ENCODE data around the gene PAQR5. TPM values are rescaled to one million over a fixed set of nuclear protein-coding genes. Genes with fewer than 3 reads are reported as not detected.

The PAQR5 gene
- total and polyA plus RNA-seq, 9 of the 15 experiments (the other 6 are each of a cell fraction or from before 2014, with no cell fraction given): 0.04 to 0.08 TPM; not detected in 7

DNA sequence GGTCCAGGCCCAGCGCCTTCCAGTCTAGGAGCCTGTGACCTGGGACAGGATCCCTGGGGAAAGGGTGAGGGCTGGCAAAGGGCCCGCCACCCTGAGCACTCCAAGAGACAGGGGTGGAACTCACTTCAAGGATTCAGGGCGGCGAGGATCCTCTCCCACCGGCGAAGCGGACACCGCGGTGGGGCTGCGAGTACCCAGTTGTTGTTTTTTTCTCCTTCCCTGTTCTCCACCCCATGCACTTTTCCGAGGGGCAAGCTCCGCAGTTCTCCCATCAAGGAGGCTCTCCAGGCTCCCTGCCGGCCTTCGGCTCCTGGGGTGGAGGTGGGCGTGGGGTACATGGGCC is 387 bp upstream of the PAQR5 start (continued):
- TF ChIP-seq, protein P1, sequence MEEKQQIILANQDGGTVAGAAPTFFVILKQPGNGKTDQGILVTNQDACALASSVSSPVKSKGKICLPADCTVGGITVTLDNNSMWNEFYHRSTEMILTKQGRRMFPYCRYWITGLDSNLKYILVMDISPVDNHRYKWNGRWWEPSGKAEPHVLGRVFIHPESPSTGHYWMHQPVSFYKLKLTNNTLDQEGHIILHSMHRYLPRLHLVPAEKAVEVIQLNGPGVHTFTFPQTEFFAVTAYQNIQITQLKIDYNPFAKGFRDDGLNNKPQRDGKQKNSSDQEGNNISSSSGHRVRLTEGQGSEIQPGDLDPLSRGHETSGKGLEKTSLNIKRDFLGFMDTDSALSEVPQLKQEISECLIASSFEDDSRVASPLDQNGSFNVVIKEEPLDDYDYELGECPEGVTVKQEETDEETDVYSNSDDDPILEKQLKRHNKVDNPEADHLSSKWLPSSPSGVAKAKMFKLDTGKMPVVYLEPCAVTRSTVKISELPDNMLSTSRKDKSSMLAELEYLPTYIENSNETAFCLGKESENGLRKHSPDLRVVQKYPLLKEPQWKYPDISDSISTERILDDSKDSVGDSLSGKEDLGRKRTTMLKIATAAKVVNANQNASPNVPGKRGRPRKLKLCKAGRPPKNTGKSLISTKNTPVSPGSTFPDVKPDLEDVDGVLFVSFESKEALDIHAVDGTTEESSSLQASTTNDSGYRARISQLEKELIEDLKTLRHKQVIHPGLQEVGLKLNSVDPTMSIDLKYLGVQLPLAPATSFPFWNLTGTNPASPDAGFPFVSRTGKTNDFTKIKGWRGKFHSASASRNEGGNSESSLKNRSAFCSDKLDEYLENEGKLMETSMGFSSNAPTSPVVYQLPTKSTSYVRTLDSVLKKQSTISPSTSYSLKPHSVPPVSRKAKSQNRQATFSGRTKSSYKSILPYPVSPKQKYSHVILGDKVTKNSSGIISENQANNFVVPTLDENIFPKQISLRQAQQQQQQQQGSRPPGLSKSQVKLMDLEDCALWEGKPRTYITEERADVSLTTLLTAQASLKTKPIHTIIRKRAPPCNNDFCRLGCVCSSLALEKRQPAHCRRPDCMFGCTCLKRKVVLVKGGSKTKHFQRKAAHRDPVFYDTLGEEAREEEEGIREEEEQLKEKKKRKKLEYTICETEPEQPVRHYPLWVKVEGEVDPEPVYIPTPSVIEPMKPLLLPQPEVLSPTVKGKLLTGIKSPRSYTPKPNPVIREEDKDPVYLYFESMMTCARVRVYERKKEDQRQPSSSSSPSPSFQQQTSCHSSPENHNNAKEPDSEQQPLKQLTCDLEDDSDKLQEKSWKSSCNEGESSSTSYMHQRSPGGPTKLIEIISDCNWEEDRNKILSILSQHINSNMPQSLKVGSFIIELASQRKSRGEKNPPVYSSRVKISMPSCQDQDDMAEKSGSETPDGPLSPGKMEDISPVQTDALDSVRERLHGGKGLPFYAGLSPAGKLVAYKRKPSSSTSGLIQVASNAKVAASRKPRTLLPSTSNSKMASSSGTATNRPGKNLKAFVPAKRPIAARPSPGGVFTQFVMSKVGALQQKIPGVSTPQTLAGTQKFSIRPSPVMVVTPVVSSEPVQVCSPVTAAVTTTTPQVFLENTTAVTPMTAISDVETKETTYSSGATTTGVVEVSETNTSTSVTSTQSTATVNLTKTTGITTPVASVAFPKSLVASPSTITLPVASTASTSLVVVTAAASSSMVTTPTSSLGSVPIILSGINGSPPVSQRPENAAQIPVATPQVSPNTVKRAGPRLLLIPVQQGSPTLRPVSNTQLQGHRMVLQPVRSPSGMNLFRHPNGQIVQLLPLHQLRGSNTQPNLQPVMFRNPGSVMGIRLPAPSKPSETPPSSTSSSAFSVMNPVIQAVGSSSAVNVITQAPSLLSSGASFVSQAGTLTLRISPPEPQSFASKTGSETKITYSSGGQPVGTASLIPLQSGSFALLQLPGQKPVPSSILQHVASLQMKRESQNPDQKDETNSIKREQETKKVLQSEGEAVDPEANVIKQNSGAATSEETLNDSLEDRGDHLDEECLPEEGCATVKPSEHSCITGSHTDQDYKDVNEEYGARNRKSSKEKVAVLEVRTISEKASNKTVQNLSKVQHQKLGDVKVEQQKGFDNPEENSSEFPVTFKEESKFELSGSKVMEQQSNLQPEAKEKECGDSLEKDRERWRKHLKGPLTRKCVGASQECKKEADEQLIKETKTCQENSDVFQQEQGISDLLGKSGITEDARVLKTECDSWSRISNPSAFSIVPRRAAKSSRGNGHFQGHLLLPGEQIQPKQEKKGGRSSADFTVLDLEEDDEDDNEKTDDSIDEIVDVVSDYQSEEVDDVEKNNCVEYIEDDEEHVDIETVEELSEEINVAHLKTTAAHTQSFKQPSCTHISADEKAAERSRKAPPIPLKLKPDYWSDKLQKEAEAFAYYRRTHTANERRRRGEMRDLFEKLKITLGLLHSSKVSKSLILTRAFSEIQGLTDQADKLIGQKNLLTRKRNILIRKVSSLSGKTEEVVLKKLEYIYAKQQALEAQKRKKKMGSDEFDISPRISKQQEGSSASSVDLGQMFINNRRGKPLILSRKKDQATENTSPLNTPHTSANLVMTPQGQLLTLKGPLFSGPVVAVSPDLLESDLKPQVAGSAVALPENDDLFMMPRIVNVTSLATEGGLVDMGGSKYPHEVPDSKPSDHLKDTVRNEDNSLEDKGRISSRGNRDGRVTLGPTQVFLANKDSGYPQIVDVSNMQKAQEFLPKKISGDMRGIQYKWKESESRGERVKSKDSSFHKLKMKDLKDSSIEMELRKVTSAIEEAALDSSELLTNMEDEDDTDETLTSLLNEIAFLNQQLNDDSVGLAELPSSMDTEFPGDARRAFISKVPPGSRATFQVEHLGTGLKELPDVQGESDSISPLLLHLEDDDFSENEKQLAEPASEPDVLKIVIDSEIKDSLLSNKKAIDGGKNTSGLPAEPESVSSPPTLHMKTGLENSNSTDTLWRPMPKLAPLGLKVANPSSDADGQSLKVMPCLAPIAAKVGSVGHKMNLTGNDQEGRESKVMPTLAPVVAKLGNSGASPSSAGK (IDR thresholded peaks at IDR 0.05): no peak
- TF ChIP-seq, protein P2, sequence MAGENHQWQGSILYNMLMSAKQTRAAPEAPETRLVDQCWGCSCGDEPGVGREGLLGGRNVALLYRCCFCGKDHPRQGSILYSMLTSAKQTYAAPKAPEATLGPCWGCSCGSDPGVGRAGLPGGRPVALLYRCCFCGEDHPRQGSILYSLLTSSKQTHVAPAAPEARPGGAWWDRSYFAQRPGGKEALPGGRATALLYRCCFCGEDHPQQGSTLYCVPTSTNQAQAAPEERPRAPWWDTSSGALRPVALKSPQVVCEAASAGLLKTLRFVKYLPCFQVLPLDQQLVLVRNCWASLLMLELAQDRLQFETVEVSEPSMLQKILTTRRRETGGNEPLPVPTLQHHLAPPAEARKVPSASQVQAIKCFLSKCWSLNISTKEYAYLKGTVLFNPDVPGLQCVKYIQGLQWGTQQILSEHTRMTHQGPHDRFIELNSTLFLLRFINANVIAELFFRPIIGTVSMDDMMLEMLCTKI (IDR thresholded peaks at IDR 0.05; ENCODE audit: partially characterized antibody): no peak
